Activated naive CD4-positive, alpha-beta T cell treated with anti-CD3 and anti-CD28 coated beads for 36 hours (primary cell): ENCODE results near the gene LANCL2. TPM values are rescaled to one million over a fixed set of nuclear protein-coding genes. Genes with fewer than 3 reads are reported as not detected.
A peak's percentile ranks its signal among the peaks of the same experiment; 100 is the strongest.

ENCODE experiments used
- CTCF ChIA-PET: fragments of 350-600 bp; sonication (Branson Sonifier 250); formaldehyde crosslinking; loops from one replicate; lab custom pipeline; 2021; ENCODE audit warnings: antibody characterized with exemption; lab: Charles Lee
- DNase-seq: peaks from one replicate; pipeline ENCODE4 v3.0.0-alpha.2; 2020
- H3K27ac Mint-ChIP-seq: one replicate; pipeline ENCODE4 v1.8.0; 2021; ENCODE audit warnings: mild to moderate bottlenecking, mixed read lengths
- H3K27me3 Mint-ChIP-seq: one replicate; pipeline ENCODE4 v1.8.0; 2021; ENCODE audit warnings: low read depth, mixed read lengths
- H3K36me3 Mint-ChIP-seq: one replicate; pipeline ENCODE4 v1.8.0; 2021; ENCODE audit warnings: low read depth, mixed read lengths
- H3K4me1 Mint-ChIP-seq: one replicate; pipeline ENCODE4 v1.8.0; 2021; ENCODE audit warnings: low read depth, mixed read lengths
- H3K4me3 Mint-ChIP-seq: one replicate; pipeline ENCODE4 v1.8.0; 2021; ENCODE audit warnings: mild to moderate bottlenecking, moderate library complexity, mixed read lengths
- H3K9me3 Mint-ChIP-seq: one replicate; pipeline ENCODE4 v1.8.0; 2021; ENCODE audit warnings: mixed read lengths
- intact Hi-C: fragments of 100-400 bp; cut with micrococcal nuclease; formaldehyde crosslinking; loops from one replicate; pipeline ENCODE4 v1.15.1; 2023
- total RNA-seq, 2 experiments: library from RNA; stranded (reverse); gene quantifications; one replicate each; pipeline ENCODE4 v1.2.3, GENCODE V29; 2021

Gene LANCL2
- total RNA-seq, 2 experiments from 2014 or later: 10.6 to 11.1 TPM

DNA sequence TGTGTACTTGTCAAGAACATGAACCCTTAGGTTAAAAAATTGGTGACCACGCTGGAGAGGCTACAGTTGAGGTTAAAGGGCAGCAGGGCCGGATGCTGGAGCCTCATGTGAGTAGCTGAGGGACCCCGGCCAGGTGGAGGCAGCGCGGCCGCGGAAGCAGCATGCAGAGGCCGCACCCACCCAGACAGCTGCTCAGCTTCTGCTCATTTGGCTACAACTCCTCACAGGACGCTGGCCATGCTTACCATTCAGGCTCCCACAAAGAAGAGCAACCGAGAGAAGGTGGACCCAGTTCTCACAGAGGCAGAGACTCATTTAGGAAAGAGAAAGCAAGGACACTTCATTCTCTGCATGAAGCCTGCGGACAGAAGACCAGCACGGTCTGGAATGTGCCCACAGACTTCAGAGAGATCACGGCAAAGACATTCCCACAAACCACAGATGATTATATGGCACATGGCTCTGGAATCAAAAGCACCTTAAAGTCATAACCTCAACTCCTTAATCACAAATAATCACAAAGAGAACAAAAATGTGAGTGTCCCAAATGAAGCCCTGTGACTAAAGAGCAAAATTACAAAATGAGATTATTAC is 112.7 kb downstream of the LANCL2 start:
- no peak overlapping the region for H3K27ac Mint-ChIP-seq
- H3K27me3 Mint-ChIP-seq: no peaks in the 10 kb centered on the region
- CTCF ChIA-PET: no interaction called here
- no peak overlapping the region for H3K4me3 Mint-ChIP-seq
- H3K9me3 Mint-ChIP-seq: no peaks in the 10 kb centered on the region
- H3K36me3 Mint-ChIP-seq: peaks cover 18% of the 10 kb centered on the region
- peaks cover 86% of the 10 kb centered on the region for H3K4me1 Mint-ChIP-seq
- DNase-seq: no peak
- intact Hi-C loops: no loop called here

DNA sequence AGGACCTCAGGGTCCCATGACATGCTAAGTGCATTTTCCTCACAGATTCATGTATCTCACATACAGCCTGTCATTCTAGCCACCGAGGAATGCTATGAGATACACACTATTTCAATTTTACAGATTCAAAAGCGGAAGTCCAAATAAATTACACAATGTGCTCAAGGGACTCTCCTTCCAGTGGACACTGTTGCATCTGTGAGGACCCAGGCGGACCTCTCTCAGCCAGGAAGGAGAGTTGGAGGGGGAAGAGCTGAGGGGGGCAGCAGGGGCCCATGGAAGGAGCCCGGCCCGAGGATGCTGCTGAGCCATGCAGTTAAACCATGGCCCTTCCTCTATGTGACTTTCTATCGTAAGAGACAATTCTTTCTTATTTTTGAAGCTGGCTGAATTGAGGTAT is 113.6 kb downstream of the LANCL2 start:
- H3K27me3 Mint-ChIP-seq: no peaks in the 10 kb centered on the region
- CTCF ChIA-PET: no interaction called here
- no peak overlapping the region for H3K4me3 Mint-ChIP-seq
- H3K27ac Mint-ChIP-seq: no peak overlapping the region
- no peak for DNase-seq
- no peaks in the 10 kb centered on the region for H3K9me3 Mint-ChIP-seq
- H3K36me3 Mint-ChIP-seq: peaks cover 22% of the 10 kb centered on the region
- intact Hi-C loops: no loop called here
- H3K4me1 Mint-ChIP-seq: peaks cover 86% of the 10 kb centered on the region

DNA sequence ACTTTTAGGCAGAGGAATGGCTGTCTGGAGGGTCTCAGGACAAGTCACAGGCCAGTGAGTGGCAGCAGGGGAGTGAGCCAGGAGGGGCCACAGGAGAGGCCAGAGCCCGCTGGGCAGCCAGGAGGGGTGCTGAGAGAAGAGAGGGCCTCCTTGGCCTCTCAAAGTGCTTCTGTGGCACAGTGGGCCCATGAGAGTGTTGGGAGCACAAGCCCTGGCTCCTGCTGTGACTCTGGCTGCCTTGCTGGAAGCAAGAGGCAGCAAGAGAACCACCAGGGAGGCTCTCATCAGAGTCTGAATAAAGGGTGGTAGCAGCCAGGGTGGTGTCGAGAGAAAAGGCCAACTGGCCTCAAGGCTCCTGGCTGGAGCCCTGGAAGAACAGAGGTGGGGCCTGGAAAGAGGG is 116.0 kb downstream of the LANCL2 start:
- Mint-ChIP-seq H3K4me1 (peaks cover 85% of the 10 kb centered on the region), H3K27ac (peak overlapping the region; percentile 37), H3K27me3 (no peaks in the 10 kb centered on the region), H3K36me3 (peaks cover 41% of the 10 kb centered on the region), H3K4me3 (no peak overlapping the region), H3K9me3 (no peaks in the 10 kb centered on the region)
- no peak for DNase-seq
- intact Hi-C loops: no loop called here
- CTCF ChIA-PET: interaction anchor here (1.4 kb wide), 1 partner anchor 25 kb away, joined by 4 read pairs; no protein-coding TSS in a partner anchor

DNA sequence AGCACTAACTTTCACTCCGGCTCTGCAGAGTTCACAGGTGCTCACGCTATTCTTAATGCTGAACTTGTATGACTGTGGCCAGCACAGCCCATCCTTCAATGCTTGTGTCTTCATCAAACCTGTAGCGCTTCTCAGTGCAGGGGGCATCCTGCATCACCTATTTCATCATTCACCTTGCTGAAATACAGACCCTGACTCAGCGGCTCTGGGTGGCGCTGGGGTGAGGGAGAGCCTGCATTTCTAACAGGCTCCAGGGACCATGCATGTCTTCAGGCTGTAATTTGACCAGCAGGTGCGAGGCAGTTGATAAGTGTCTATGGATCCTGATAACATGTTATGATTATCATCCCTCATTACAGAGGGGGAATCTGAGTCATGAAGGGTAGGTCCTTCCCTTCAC is 117.9 kb downstream of the LANCL2 start:
- intact Hi-C loops: no loop called here
- H3K27ac Mint-ChIP-seq: peak overlapping the region; percentile 64
- DNase-seq: no peak
- CTCF ChIA-PET: interaction anchor here (1.0 kb wide), 1 partner anchor 10 kb away, joined by 3 read pairs; no protein-coding TSS in a partner anchor
- H3K9me3 Mint-ChIP-seq: no peaks in the 10 kb centered on the region
- peaks cover 44% of the 10 kb centered on the region for H3K36me3 Mint-ChIP-seq
- H3K4me3 Mint-ChIP-seq: no peak overlapping the region
- H3K27me3 Mint-ChIP-seq: no peaks in the 10 kb centered on the region
- peaks cover 85% of the 10 kb centered on the region for H3K4me1 Mint-ChIP-seq

Other genes with a start within 250 kb of the LANCL2 start
- gene VOPP1, start 207.2 kb downstream of the LANCL2 start, total RNA-seq: 100 to 1,000 TPM; 100 to 102 TPM